Activated B cell treated with CpG ODN at 0.5 μM for 24 hours (primary cell): ENCODE data around the gene MORC1. TPM values are rescaled to one million over a fixed set of nuclear protein-coding genes. Genes with fewer than 3 reads are reported as not detected.

ENCODE experiments used
- ATAC-seq: fragments of 200-7000 bp; cut with Tn5 transposase; one replicate; pipeline ENCODE4 v1.10.0; 2021; ENCODE audit warnings: low read depth, mild to moderate bottlenecking, moderate library complexity
- CTCF ChIA-PET: fragments of 350-600 bp; sonication (Branson Sonifier 250); formaldehyde crosslinking; loops from one replicate; lab custom pipeline; 2021; ENCODE audit warnings: antibody characterized with exemption; lab: Charles Lee
- POLR2A ChIA-PET: fragments of 350-600 bp; sonication (Branson Sonifier 250); formaldehyde crosslinking; loops from one replicate; lab custom pipeline; 2021; ENCODE audit warnings: antibody characterized with exemption; lab: Charles Lee
- DNase-seq: peaks from one replicate; pipeline ENCODE4 v3.0.0; 2022
- H3K27ac Mint-ChIP-seq: one replicate; pipeline ENCODE4 v1.8.0; 2020; ENCODE audit warnings: mixed read lengths
- H3K27me3 Mint-ChIP-seq: one replicate; pipeline ENCODE4 v1.8.0; 2021; ENCODE audit warnings: mixed read lengths
- H3K36me3 Mint-ChIP-seq: one replicate; pipeline ENCODE4 v1.8.0; 2021; ENCODE audit warnings: low read depth, mixed read lengths
- H3K4me1 Mint-ChIP-seq: one replicate; pipeline ENCODE4 v1.8.0; 2021; ENCODE audit warnings: mixed read lengths
- H3K4me3 Mint-ChIP-seq: one replicate; pipeline ENCODE4 v1.8.0; 2020; ENCODE audit warnings: mild to moderate bottlenecking, mixed read lengths
- H3K9me3 Mint-ChIP-seq: one replicate; pipeline ENCODE4 v1.8.0; 2020; ENCODE audit warnings: mixed read lengths
- intact Hi-C: fragments of 100-400 bp; cut with micrococcal nuclease; formaldehyde crosslinking; loops from one replicate; pipeline ENCODE4 v1.15.1; 2024
- total RNA-seq: library from RNA; stranded (reverse); gene quantifications from 2 replicates; pipeline ENCODE4 v1.2.3, GENCODE V29; 2022
- TF ChIP-seq, protein P1 (sequence below): fragments of 200-600 bp; IDR thresholded peaks from one replicate; pipeline ENCODE4 v1.8.0; 2022; ENCODE audit warnings: antibody characterized with exemption, mild to moderate bottlenecking

Gene MORC1
- total RNA-seq, 1 donor from 2014 or later = not detected

DNA sequence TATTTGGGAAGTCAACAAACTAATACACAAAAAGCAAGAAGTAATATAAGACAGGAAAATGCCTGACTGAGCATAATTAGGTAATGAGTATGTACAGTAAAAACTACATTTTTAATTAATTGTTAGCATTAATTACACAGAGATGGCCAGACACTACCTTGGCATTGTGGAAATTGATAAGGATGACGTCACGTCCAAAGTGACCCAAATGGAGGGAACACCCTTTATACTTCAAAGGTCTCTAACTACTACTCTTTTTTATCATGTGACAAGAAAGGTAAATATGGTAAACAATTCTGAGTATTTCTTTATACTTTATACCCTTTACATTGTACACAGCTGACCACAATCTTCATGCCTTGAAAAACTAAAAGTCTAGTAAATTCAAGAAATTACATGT, 141.9 kb downstream of the MORC1 start:
- ChIA-PET CTCF (no interaction called here), POLR2A (no interaction called here)
- H3K4me1 Mint-ChIP-seq = peaks cover 5% of the 10 kb centered on the region
- H3K27ac Mint-ChIP-seq = no peak overlapping the region
- intact Hi-C loops = no loop called here
- ATAC-seq (no peak), DNase-seq (no peak)
- H3K9me3 Mint-ChIP-seq = no peaks in the 10 kb centered on the region
- H3K4me3 Mint-ChIP-seq = no peak overlapping the region
- TF ChIP-seq, protein P1, sequence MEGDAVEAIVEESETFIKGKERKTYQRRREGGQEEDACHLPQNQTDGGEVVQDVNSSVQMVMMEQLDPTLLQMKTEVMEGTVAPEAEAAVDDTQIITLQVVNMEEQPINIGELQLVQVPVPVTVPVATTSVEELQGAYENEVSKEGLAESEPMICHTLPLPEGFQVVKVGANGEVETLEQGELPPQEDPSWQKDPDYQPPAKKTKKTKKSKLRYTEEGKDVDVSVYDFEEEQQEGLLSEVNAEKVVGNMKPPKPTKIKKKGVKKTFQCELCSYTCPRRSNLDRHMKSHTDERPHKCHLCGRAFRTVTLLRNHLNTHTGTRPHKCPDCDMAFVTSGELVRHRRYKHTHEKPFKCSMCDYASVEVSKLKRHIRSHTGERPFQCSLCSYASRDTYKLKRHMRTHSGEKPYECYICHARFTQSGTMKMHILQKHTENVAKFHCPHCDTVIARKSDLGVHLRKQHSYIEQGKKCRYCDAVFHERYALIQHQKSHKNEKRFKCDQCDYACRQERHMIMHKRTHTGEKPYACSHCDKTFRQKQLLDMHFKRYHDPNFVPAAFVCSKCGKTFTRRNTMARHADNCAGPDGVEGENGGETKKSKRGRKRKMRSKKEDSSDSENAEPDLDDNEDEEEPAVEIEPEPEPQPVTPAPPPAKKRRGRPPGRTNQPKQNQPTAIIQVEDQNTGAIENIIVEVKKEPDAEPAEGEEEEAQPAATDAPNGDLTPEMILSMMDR = no peak
- no peaks in the 10 kb centered on the region for H3K36me3 Mint-ChIP-seq
- peaks cover 6% of the 10 kb centered on the region for H3K27me3 Mint-ChIP-seq

DNA sequence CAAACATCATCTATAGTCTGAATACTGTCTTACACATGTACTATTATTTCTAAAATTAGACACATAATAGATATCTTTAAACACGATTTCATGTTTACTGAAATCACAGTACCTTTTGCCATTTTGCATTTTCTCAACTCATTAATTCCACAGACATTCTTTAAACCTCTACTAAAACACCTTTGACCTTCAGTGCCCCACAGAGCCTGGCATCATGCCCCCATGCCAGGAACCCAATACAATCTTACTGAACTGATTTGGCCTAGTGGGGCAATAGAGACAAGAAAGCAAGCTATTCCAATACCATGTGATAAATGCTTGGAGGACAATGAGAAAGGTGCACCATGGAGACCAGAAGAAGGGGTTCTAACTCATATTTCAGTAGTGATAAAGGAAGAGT, 144.9 kb downstream of the MORC1 start:
- ChIA-PET POLR2A (no interaction called here), CTCF (no interaction called here)
- H3K27ac Mint-ChIP-seq = no peak overlapping the region
- peaks cover 5% of the 10 kb centered on the region for H3K4me1 Mint-ChIP-seq
- ATAC-seq = no peak
- H3K27me3 Mint-ChIP-seq = peaks cover 2% of the 10 kb centered on the region
- no peaks in the 10 kb centered on the region for H3K36me3 Mint-ChIP-seq
- TF ChIP-seq, protein P1 = no peak
- no peaks in the 10 kb centered on the region for H3K9me3 Mint-ChIP-seq
- DNase-seq = no peak
- intact Hi-C loops = no loop called here
- H3K4me3 Mint-ChIP-seq = no peak overlapping the region

GRCh38 chr3:108972482-108972881, 145.5 kb downstream of the MORC1 start:
- ATAC-seq (no peak), DNase-seq (no peak)
- H3K27ac Mint-ChIP-seq = no peak overlapping the region
- H3K4me3 Mint-ChIP-seq = no peak overlapping the region
- H3K27me3 Mint-ChIP-seq = peaks cover 2% of the 10 kb centered on the region
- H3K9me3 Mint-ChIP-seq = no peaks in the 10 kb centered on the region
- intact Hi-C loops = no loop called here
- ChIA-PET POLR2A (no interaction called here), CTCF (no interaction called here)
- peaks cover 5% of the 10 kb centered on the region for H3K4me1 Mint-ChIP-seq
- TF ChIP-seq, protein P1 = no peak
- H3K36me3 Mint-ChIP-seq = no peaks in the 10 kb centered on the region

DNA sequence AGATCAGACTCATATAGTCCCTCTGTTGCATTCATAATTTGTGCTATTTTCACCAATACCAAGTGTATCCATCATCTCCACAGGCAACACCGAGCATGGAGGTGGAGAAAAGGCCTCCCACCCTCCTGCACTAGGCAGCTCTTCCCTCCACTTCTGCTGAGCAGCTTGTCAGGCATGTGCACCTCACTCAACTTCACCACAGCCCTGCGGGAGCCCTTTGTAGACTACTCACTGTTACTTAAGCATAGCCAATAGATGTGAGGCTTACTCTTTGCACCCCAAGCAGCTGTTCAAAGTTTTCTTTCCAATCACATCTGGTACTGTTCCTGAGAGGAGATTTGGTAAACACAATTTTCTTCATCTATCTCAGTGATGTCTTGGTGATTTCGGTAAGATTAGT, 147.4 kb downstream of the MORC1 start:
- ChIA-PET POLR2A (no interaction called here), CTCF (interaction anchor here (1.1 kb wide), 1 partner anchor 53 kb away, joined by 3 read pairs; no protein-coding TSS in a partner anchor)
- intact Hi-C loops = no loop called here
- no peak for ATAC-seq
- peaks cover 5% of the 10 kb centered on the region for H3K4me1 Mint-ChIP-seq
- H3K27ac Mint-ChIP-seq = no peak overlapping the region
- TF ChIP-seq, protein P1 = no peak
- no peaks in the 10 kb centered on the region for H3K9me3 Mint-ChIP-seq
- DNase-seq = no peak
- no peaks in the 10 kb centered on the region for H3K36me3 Mint-ChIP-seq
- H3K27me3 Mint-ChIP-seq = peaks cover 2% of the 10 kb centered on the region
- H3K4me3 Mint-ChIP-seq = no peak overlapping the region

- Mint-ChIP-seq H3K4me3 (no peak overlapping the region), H3K9me3 (no peaks in the 10 kb centered on the region), H3K4me1 (peaks cover 8% of the 10 kb centered on the region), H3K27ac (no peak overlapping the region), H3K36me3 (no peaks in the 10 kb centered on the region), H3K27me3 (peaks cover 2% of the 10 kb centered on the region)
- intact Hi-C loops = no loop called here
- DNase-seq = no peak
- ATAC-seq = no peak
- ChIA-PET POLR2A (no interaction called here), CTCF (no interaction called here)
- TF ChIP-seq, protein P1 = no peak
Observed at GRCh38 chr3:108966773-108967172, 151.2 kb downstream of the MORC1 start.
